Measurements from ENCODE around the gene RYR2. TPM values are rescaled to one million over a fixed set of nuclear protein-coding genes. Genes with fewer than 3 reads are reported as not detected.

Gene RYR2
- total RNA-seq, 4 donors from 2014 or later = 1.2 to 7.0 (median 2.5) TPM

- Histone ChIP-seq H3K27ac (no peak overlapping the region), H3K36me3 (no peaks in the 10 kb centered on the region), H3K9me3 (no peaks in the 10 kb centered on the region), H3K4me1 (peaks cover 0 to 7% (median 2%) of the 10 kb centered on the region in 4 donors), H3K4me3 (no peak overlapping the region), H3K27me3 (no peaks in the 10 kb centered on the region)
- intact Hi-C loops (cut with DNase I; ENCODE audit: low total_unique reads) (no loop called here), in situ Hi-C loops (cut with MboI; ENCODE audit: low pct_ligation_motif_present in 1 of 4, low pct_unique_long_range_greater_than_20kb in 1 of 4, low sequenced_read_pairs in 3 of 4) (no loop called here)
- TF ChIP-seq CTCF (IDR thresholded peaks at IDR 0.05) = no peak
- no peak for TF ChIP-seq POLR2A (IDR thresholded peaks at IDR 0.05)
- TF ChIP-seq EP300 (IDR thresholded peaks at IDR 0.05; ENCODE audit: low read depth) = no peak
- no peak for TF ChIP-seq POLR2AphosphoS5 (IDR thresholded peaks at IDR 0.05)
- DNase-seq = no peak
- 73 to 87% methylated on average over 6 of the region's 6 CpGs for WGBS, 2 donors (ENCODE audit: low coverage in 1 of 2)
Measured at GRCh38 chr1:237684236-237684635, 642.3 kb downstream of the RYR2 start.

GRCh38 chr1:237685551-237685950 lies 643.6 kb downstream of the RYR2 start:
- 27 to 50% methylated on average over 1 of the region's 1 CpG for WGBS, 2 donors (ENCODE audit: low coverage in 1 of 2)
- in situ Hi-C loops (cut with MboI; ENCODE audit: low pct_ligation_motif_present in 1 of 4, low pct_unique_long_range_greater_than_20kb in 1 of 4, low sequenced_read_pairs in 3 of 4) = no loop called here
- no peaks in the 10 kb centered on the region for H3K36me3 ChIP-seq
- no peaks in the 10 kb centered on the region for H3K27me3 ChIP-seq
- no peak overlapping the region for H3K27ac ChIP-seq
- no peak overlapping the region for H3K4me3 ChIP-seq
- peaks cover 0 to 7% (median 2%) of the 10 kb centered on the region in 4 donors for H3K4me1 ChIP-seq
- no peaks in the 10 kb centered on the region for H3K9me3 ChIP-seq
- intact Hi-C loops (cut with DNase I; ENCODE audit: low total_unique reads) = no loop called here
- no peak for DNase-seq
- no peak for TF ChIP-seq POLR2AphosphoS5 (IDR thresholded peaks at IDR 0.05)

- in situ Hi-C loops (cut with MboI; ENCODE audit: low pct_ligation_motif_present in 1 of 4, low pct_unique_long_range_greater_than_20kb in 1 of 4, low sequenced_read_pairs in 3 of 4) (no loop called here), intact Hi-C loops (cut with DNase I; ENCODE audit: low total_unique reads) (no loop called here)
- DNase-seq = no peak
- no peaks in the 10 kb centered on the region for H3K9me3 ChIP-seq
- peaks cover 0 to 7% (median 2%) of the 10 kb centered on the region in 4 donors for H3K4me1 ChIP-seq
- no peak overlapping the region for H3K27ac ChIP-seq
- WGBS, 2 donors (ENCODE audit: low coverage in 1 of 2) = 73 to 89% methylated on average over 3 to 5 of the region's 5 CpGs
- H3K36me3 ChIP-seq = no peaks in the 10 kb centered on the region
- no peak overlapping the region for H3K4me3 ChIP-seq
- TF ChIP-seq POLR2A (IDR thresholded peaks at IDR 0.05) = no peak
- TF ChIP-seq CTCF (IDR thresholded peaks at IDR 0.05) = no peak
- no peak for TF ChIP-seq POLR2AphosphoS5 (IDR thresholded peaks at IDR 0.05)
- no peak for TF ChIP-seq EP300 (IDR thresholded peaks at IDR 0.05; ENCODE audit: low read depth)
- no peaks in the 10 kb centered on the region for H3K27me3 ChIP-seq
Measured at GRCh38 chr1:237687804-237688203, 645.8 kb downstream of the RYR2 start.

GRCh38 chr1:237690656-237691055 lies 648.7 kb downstream of the RYR2 start:
- 100% methylated on average over 2 of the region's 2 CpGs; no CpG with 5 or more reads in 1 of the 2 donors for WGBS, 2 donors (ENCODE audit: low coverage in 1 of 2)
- Histone ChIP-seq H3K9me3 (no peaks in the 10 kb centered on the region), H3K4me3 (no peak overlapping the region), H3K36me3 (no peaks in the 10 kb centered on the region), H3K4me1 (peaks cover 0 to 5% (median 2%) of the 10 kb centered on the region in 4 donors), H3K27ac (no peak overlapping the region), H3K27me3 (no peaks in the 10 kb centered on the region)
- intact Hi-C loops (cut with DNase I; ENCODE audit: low total_unique reads) = no loop called here
- DNase-seq = no peak
- in situ Hi-C loops (cut with MboI; ENCODE audit: low pct_ligation_motif_present in 1 of 4, low pct_unique_long_range_greater_than_20kb in 1 of 4, low sequenced_read_pairs in 3 of 4) = no loop called here
- no peak for TF ChIP-seq CTCF (IDR thresholded peaks at IDR 0.05)
- TF ChIP-seq POLR2AphosphoS5 (IDR thresholded peaks at IDR 0.05) = no peak
- no peak for TF ChIP-seq EP300 (IDR thresholded peaks at IDR 0.05; ENCODE audit: low read depth)
- TF ChIP-seq POLR2A (IDR thresholded peaks at IDR 0.05) = no peak

GRCh38 chr1:237692255-237692654 lies 650.3 kb downstream of the RYR2 start:
- in situ Hi-C loops (cut with MboI; ENCODE audit: low pct_ligation_motif_present in 1 of 4, low pct_unique_long_range_greater_than_20kb in 1 of 4, low sequenced_read_pairs in 3 of 4) = no loop called here
- Histone ChIP-seq H3K27me3 (no peaks in the 10 kb centered on the region), H3K36me3 (no peaks in the 10 kb centered on the region), H3K4me3 (no peak overlapping the region), H3K9me3 (no peaks in the 10 kb centered on the region), H3K27ac (no peak overlapping the region), H3K4me1 (peaks cover 0 to 5% (median 0%) of the 10 kb centered on the region in 4 donors)
- no peak for TF ChIP-seq CTCF (IDR thresholded peaks at IDR 0.05)
- TF ChIP-seq POLR2A (IDR thresholded peaks at IDR 0.05) = no peak
- no peak for TF ChIP-seq POLR2AphosphoS5 (IDR thresholded peaks at IDR 0.05)
- TF ChIP-seq EP300 (IDR thresholded peaks at IDR 0.05; ENCODE audit: low read depth) = no peak
- intact Hi-C loops (cut with DNase I; ENCODE audit: low total_unique reads) = no loop called here
- 72 to 78% methylated on average over 7 of the region's 7 CpGs for WGBS, 2 donors (ENCODE audit: low coverage in 1 of 2)
- no peak for DNase-seq
